A549 treated with DMSO at 1 μM for 4 hours (cell line): Measurements from ENCODE around the gene RPIA. TPM values are rescaled to one million over a fixed set of nuclear protein-coding genes. Genes with fewer than 3 reads are reported as not detected.

Experiments
- total RNA-seq: library from RNA; stranded (reverse); fragments of 200-300 nt; extraction: Qiagen RNA extraction; gene quantifications from 5 replicates; pipeline ENCODE4 v1.2.3, GENCODE V29; 2022; ENCODE audit warnings: low read depth

RPIA gene
- total RNA-seq = 28.1 to 32.1 TPM (median 30.4 TPM) in 5 replicates

DNA sequence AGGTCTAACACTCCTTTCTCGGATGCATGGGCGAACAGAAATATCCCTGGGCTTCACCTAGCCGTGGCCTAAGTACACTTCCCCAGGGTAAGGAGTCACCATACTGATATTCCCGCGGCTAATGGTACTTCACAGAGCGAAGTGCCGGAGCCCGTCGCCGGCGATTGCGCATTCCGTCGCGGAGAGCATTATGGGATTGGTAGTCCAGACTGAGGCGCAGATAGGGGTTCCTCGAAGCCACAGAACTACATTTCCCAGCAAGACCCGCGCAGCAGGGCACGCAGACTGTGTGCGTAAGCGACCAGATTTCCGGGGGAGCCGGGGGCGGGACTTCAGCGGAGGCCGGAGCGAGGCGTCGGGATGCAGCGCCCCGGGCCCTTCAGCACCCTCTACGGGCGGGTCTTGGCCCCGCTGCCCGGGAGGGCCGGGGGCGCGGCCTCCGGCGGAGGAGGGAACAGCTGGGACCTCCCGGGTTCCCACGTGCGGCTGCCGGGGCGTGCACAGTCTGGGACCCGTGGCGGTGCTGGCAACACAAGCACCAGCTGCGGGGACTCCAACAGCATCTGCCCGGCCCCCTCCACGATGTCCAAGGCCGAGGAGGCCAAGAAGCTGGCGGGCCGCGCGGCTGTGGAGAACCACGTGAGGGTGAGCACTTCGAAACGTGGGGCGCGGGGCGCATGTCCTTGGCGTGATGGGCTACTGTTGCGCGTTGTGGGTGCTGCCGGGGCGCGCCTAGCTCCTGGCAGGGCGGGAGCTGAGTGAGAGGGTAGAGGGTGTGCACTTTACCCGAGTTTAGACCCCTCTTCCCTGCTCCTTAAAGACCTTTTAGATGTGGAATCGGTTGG lies at the start of gene RPIA:
RPIA (plus strand) TSS at position 335 of the 845 bp plus-strand sequence; CDS start at position 361, 26 bp downstream.

Other genes with a start within 250 kb of the RPIA start
- not detected in 5 replicates for gene FOXI3, start 239.0 kb upstream of the RPIA start, total RNA-seq
- gene EIF2AK3, start 64.2 kb upstream of the RPIA start, total RNA-seq = 14.2 to 17.6 TPM (median 15.4 TPM) in 5 replicates